HL-60 (cell line): ENCODE data around the gene AXL.

ENCODE experiments used
- DNase-seq, 2 experiments: peaks; one replicate each; pipeline ENCODE4 v3.0.0-alpha.2; 2010 to 2020; ENCODE audit warnings: low read depth in 1 of 2, low spot score in 1 of 2
- H3K27ac ChIP-seq: fragments of 250-450 bp; sonication (Bioruptor Pico); replicated peaks from 2 replicates; pipeline ENCODE4 v1.5.1; 2020; ENCODE audit warnings: mild to moderate bottlenecking, moderate library complexity
- H3K27me3 ChIP-seq: fragments of 250-450 bp; sonication (Bioruptor Pico); 2 replicates; pipeline ENCODE4 v1.5.1; 2021; ENCODE audit warnings: mild to moderate bottlenecking, moderate library complexity; ENCODE audit not compliant: insufficient read depth, poor library complexity, severe bottlenecking
- H3K4me3 ChIP-seq: replicated peaks from 2 replicates; pipeline ENCODE4 v1.5.1; 2011; ENCODE audit warnings: mild to moderate bottlenecking, control low read depth, low read length; ENCODE audit not compliant: insufficient read depth
- CTCF ChIP-seq: IDR thresholded peaks from one replicate; pipeline ENCODE4 v1.5.1; 2011; ENCODE audit warnings: low read length, control low read depth, inconsistent platforms; ENCODE audit not compliant: insufficient read depth
- GABPA ChIP-seq: IDR thresholded peaks from 2 replicates; pipeline ENCODE4 v1.6.1; 2012; ENCODE audit warnings: low read depth
- POLR2AphosphoS5 ChIP-seq: IDR thresholded peaks from 2 replicates; pipeline ENCODE4 v1.6.1; 2012; ENCODE audit warnings: low read depth
- REST ChIP-seq: IDR thresholded peaks from 2 replicates; pipeline ENCODE4 v1.6.1; 2012; ENCODE audit warnings: low read depth; ENCODE audit not compliant: insufficient replicate concordance
- SPI1 ChIP-seq: IDR thresholded peaks from 2 replicates; pipeline ENCODE4 v1.6.1; 2012; ENCODE audit warnings: low read depth, mild to moderate bottlenecking, borderline replicate concordance

Gene AXL

GRCh38 chr19:41206926-41207750 is 11.9 kb upstream of the AXL start:
- no peak for DNase-seq
- no peak overlapping the region for H3K27ac ChIP-seq
- no peak overlapping the region for H3K4me3 ChIP-seq
- no peak for TF ChIP-seq POLR2AphosphoS5
- TF ChIP-seq GABPA = no peak
- TF ChIP-seq REST = no peak
- TF ChIP-seq SPI1 = no peak
- TF ChIP-seq CTCF = no peak
- H3K27me3 ChIP-seq = no peaks in the 10 kb centered on the region

- Histone ChIP-seq H3K27me3 (peaks cover 10% of the 10 kb centered on the region), H3K4me3 (no peak overlapping the region), H3K27ac (no peak overlapping the region)
- no peak for DNase-seq
- TF ChIP-seq REST (no peak), CTCF (no peak), POLR2AphosphoS5 (no peak), SPI1 (no peak), GABPA (no peak)
Observed at GRCh38 chr19:41214161-41214560, 4.9 kb upstream of the AXL start.

GRCh38 chr19:41217741-41218140 is 1.3 kb upstream of the AXL start:
- Histone ChIP-seq H3K27ac (no peak overlapping the region), H3K27me3 (peaks cover 28% of the 10 kb centered on the region), H3K4me3 (no peak overlapping the region)
- no peak for DNase-seq
- TF ChIP-seq REST = no peak
- no peak for TF ChIP-seq CTCF
- TF ChIP-seq GABPA = no peak
- no peak for TF ChIP-seq SPI1
- no peak for TF ChIP-seq POLR2AphosphoS5
